HPDE6-E6E7 (cell line): ENCODE results near the gene NUMA1.

Source experiments
- DNase-seq: peaks from one replicate; pipeline ENCODE4 v3.0.0; 2011; ENCODE audit warnings: missing footprints; ENCODE audit errors: extremely low spot score

Gene NUMA1

DNA sequence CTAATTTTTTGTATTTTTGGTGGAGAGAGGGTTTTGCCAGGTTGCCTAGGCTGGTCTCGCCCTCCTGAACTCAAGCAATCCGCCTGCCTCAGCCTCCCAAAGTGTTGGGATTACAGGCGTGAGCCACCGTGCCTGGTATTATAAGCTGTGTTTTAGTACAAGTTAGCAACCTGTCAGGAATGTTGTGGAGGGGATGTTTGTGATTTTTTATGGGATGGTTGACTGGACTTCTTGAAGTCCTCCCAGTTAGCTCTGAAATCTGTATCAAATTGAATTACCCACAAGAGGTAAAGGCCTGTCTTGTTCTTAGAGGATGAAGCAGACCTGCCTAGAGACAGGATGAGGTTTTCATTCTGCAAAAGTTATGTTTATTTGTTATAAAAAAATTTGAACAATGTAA is 115.7 kb downstream of the NUMA1 start:
- no peak for DNase-seq

DNA sequence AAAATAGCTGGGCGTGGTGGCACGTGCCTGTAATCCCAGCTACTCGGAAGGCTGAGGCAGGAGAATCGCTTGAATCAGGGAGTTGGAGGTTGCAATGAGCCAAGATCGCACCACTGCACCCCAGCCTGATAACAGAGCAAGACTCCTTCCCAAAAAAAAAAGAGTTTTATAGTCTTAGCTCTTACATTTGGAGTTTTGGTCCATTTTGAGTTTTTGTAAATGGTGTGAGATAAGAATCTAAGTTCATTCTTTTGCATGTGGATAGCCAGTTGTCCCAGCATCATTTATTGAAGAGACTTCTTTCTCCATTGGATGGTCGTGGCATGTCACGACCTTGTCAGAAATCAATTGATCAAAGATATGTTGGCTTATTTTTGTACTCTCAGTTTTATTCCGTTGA is 116.9 kb downstream of the NUMA1 start:
- no peak for DNase-seq

DNA sequence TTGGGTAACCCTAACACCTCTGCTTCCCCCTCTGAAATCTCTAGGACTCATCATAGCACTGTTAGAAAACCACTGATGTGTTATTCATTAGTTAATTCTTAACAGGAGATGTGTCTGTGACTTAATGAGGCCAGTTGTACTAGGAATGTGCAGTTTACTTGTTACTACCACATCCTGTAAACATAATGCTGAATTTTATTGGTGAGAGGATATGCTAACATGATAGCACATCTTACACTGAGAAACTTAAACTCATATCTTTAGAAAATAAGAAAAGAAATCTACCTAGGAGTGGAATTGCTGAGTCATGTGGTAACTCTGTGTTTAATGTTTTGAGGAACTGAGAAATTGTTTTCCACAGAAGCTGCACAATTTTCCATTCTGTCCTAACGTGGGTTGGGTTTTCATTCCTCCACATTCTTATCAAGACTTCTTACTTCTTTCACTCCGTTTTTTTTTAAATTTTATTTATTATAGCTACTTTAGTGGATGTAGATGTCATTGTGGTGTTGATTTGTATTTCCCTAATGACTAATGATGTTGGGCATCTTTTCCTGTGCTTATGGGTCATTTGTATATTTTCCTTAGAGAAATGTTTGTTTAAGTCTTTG is 117.8 kb downstream of the NUMA1 start:
- DNase-seq, result no peak

- no peak for DNase-seq
These were observed 124.4 kb downstream of the NUMA1 start for GRCh38 chr11:71955898-71956456.
